Activated naive CD4-positive, alpha-beta T cell treated with Interleukin-2 at 50 U/mL for 16 hours (primary cell): ENCODE data around the gene ERBB4.
"Not testable (repeated sequence)": the region's sequence is repeated elsewhere in the genome, so short reads cannot be mapped to it uniquely, and the experiment has no call there.

Experiments
- DNase-seq: peaks from one replicate; pipeline ENCODE4 v3.0.0-alpha.2; 2020

Gene ERBB4

DNA sequence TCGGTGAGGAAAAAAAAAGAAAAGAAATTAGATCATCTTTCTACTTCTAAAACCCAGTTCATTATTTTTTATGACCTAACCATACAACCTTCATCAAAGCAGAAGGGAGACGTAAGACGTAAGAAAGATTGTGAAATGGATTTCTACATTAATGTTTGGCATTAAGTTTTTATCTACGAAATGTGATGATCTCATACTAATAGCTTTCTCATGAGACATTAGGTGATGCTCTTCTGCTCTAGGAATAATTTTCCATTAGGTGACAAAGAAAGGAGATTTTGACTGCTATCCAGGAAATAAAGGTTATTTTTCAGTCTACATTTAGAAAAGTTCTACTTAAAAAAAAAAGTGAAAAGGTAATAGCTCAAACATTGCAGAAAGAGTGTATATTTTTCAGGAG, 748.6 kb downstream of the ERBB4 start:
- no peak for DNase-seq

DNA sequence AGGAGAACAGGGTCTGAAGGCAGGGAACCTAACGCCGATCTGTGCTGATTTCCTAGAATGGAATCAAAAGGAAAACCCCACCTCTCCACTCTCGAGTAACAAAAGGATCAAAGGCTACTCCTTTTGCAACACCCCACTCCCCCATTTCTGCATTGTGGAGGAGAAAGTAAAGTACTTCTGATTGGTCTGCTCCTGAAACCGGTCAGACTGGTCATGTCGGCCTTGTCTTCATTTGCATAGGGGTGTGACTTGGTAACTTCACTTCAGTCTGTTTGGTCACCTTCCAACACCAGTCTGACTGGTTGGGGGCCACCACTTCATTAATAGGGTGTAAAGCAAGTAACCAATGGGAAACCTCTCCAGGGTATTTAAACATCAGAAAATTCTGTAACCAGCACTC, 771.9 kb downstream of the ERBB4 start:
- DNase-seq: no peak

DNA sequence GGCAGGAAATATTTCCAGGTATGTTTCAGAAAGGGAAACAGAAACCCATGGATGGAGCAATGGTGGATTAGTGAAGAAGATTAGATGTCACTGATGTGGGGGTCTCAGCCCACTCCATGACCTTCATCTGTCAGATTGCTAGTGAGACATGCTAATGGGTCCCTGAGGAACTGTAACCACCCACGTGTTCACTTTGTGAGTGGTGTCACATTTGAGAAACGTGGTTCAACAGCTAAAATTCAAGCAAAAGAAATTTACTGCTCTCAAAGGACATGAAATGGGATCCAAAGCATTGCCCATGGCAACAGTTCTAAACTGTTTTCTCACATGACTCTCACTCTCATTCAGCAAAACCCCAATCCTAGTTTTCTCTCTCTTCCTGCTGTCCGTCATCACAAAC, 776.1 kb downstream of the ERBB4 start:
- DNase-seq: no peak

DNA sequence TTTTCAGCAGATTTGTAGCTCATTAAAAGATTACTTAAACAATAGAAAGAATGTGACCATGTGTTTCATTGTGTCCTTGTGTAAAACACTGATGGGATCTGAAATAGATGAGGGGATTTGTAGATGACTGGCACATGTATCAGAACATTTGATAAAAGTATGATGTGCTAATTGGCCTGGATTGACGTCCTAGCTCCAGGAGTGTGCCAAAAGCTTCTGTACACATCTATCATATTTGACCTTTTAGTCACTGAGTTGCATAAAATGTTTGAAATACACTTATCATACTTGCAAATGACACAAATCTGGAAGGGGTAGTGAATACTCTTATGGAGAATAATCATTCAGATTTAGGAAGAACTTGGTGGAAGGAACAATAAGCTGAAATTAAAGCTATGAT, 778.5 kb downstream of the ERBB4 start:
- DNase-seq: no peak

DNA sequence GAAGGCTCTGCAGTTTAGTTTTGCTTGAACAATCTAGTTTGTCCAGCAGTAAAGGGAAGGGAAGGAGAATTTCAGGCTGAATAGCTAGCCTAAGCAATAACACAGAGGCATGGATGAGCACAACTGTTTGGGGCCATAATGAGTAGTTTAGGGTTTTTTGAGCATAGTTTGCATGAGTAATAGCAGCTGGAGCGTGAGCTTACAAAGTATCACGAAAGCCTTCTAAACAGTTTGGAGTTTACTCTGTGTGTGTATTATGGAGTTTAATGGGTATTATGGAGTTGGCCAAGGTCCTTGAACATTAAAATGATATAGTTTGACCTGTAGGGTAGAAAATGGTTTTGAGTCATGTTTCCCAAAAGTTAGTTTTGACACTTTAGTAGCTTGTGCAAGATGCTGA, 782.3 kb downstream of the ERBB4 start:
- DNase-seq: no peak

DNA sequence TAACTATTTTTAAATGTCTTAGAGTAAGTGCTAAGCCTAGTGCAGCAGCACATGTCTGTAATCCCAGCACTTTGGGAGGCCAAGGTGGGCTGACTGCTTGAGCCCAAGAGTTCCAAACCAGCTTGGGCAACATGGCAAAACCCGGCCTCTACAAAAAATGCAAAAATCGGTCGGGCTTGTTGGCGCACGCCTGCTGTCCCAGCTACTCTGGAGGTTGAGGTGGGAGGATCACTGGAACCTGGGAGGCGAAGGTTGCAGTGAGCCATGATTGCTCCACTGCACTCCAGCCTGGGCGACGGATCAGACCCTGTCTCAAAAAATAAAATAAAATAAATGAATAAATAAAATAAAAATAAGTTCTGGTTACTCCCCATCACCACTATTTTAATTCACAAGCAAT, 783.4 kb downstream of the ERBB4 start:
- DNase-seq: no peak

DNA sequence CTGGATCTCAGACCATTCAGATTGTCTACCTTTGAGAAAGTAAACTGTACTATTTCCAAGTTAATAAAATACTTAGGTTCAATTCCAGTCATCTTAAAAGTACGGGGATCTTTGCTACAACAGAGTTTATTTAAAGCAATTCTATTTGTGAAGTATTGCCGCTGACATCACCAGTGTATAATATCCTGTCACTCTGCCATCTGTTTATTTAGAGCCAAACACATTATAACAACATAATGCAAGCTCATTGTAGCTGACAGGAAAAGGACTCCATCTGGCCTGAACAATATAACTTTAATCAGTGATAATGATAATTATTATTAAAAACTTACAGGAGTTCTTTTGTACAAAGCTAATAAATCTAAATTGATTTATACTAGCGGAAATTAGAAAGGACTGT, 786.8 kb downstream of the ERBB4 start:
- no peak for DNase-seq

DNA sequence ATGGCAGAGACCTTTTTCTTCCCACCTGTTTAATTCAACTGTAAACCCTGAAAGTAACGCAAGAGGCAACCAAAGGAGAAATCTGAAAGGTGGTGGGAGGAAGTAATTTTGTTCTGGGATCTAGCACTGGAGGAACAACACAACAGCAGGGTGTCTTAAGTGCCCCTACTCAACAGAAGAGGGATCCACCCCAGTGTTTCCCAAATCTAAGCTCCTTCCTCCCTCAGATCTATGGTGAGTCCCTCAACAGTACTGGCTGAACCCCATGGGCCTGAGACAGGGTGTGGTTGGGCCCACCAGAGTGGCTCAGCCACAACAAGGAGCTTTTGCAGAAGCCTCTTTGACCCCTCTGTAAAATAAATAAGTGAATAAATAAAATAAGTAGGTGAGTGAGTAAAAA, 790.3 kb downstream of the ERBB4 start:
- no peak for DNase-seq

DNA sequence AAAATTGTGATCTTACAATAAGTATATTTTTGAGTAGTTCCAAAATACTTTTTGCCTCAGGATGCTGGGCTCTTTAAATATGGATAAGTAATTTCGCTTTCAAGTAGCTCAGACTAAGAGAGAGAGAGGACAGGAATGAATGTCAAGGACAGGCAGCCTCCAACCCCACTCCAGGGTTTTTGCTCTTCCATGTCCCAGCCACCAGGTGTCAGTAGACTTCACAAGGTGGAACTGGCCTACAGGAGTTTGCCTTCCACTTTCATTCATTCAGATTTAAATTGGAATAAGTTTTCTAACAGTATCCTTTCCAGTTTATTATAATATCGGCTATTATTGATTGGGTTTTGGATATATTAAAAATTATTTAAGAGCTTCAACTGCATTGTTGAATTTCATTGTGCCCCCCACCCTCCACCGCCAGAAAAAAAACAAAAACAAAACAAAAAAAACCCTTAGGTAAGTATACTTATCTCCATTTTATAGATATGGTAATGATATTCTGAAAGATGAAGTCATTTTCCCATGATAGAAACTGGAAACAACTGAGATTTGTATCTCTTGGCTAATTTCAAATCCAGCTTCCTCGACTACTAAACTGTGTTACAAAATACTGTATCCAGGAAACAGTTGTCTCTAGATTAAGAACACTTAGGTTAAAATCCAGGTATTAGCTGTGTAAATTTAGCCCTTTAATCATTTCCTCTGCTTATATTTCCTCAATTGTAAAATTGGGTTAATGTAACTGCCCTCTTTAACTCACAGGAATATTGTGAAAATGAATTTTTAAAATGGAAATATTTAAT, 793.1 kb downstream of the ERBB4 start:
- no peak for DNase-seq

DNA sequence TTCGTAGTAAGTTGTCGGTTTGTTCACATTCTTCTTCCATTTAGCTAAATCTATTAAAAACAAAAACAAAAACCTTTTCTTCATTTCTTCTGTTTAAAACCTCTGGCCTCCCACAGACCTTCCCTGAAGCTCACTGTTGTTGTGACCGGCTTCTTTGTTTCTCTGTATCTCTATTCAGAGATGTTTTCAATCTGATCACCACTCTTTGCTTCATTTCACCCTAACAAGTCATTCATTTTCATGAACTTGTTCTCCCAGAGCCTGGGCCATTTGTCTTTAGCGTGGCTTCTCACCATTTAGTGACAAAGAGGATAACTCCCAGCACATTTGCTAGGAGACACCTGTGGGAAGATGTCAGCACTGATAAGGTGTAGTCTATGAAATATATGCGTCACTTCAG, 794.2 kb downstream of the ERBB4 start:
- DNase-seq: no peak

DNA sequence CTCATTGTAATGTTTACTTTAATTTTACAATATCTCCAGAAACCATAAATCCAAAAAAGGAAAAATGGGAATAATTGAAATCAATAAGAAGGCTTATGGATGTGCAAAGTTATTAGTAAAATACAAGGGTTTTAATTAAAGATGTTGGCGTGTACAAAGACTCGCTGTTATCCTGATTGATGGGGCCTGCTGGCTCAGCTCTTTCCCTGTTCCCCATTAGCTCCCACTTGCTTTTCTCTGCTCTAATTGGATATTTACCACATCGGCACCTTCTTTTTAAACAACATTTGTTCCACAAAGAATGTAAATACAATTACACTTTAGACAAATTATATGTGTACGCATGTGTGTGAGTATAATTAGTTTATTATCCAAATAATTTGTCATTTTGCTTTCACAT, 796.6 kb downstream of the ERBB4 start:
- DNase-seq: no peak

DNA sequence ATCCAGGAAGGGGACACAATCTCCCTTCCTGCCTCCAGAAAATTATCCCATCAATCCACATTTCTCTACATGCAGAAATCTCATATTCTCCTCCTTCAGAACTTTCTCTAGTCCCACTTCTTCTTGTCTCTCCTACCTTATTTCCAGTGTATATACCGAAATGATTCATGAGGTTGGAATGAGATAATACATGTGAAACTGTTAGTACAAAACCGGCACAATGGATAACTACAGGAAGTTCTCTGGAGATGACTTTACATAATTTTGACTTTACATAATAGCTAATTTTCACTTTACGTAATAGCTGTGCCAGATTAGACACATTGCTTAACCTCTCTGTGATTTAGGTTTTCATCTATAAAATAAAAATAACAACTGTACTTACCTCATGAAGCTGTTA, 801.3 kb downstream of the ERBB4 start:
- no peak for DNase-seq

DNA sequence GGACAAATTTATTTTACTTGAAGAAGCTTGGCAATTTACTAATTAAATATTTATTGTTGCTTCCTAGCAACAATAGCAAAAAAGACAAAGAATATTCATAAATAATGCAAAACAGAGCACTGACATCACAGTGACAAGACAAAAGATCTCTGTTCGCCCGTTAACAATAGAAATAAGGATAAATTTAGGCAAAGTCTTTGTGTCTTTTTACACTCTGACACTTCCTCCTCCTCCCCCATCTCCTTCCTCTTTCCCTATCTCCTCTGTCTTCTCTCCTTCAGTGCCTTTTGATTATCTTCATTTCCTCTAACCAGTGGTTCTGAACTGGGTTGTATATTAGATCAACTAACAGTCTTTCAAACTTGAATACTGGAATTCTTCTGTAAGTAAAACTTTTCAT, 808.4 kb downstream of the ERBB4 start:
- no peak for DNase-seq

DNA sequence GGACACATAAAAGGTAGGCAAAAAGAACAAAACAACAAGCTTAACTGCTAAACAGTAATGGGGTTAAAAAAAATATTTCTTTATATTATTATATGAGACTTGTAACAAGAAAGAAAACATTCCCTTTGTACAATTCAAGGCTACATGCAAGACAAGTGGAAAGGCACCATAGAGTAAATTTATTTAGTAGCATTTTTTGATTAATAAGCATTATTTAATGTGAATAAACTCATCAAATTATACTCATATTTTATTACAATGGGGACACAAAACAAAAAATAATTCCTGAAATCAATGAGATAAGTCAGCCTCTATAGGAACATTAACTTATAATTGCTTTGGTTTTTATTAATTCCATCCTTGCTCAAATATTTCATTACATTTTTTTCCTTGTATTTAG, 809.2 kb downstream of the ERBB4 start:
- DNase-seq: no peak

DNA sequence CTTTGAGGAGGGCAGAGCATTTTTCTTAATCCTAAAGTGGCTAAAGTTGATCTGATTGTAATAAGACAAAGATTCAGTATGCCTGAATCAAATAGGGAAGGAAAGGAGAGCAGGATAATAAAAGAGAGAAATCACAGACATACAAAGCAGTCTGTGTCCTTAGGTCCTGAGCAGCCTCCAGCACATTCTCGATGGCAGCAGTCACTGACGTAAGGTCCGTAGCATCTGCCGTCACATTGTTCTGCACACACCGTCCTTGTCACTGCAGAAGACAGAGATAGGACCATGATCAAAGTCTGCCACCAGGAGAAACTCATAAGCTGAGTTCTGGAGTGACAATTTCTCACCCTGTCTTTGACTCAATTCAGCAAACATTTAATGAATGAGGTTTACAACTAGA, 813.7 kb downstream of the ERBB4 start:
- no peak for DNase-seq

DNA sequence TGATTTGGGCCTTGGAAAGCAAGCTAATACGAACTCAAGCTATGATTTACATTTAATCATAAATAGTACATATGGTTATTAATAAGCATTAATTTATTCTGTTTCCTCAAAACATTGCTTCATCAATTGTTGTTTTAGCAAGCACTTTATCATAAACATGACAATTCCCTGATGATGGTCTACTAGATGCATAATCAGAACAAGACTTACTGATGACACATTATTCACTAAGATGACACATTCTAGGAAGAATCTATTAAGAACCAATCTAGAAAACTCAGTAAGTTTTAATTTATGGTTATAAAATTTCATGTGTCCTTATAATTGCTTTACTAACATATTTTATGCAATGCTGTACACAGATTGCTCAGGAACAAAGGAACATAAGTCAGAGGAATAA, 815.2 kb downstream of the ERBB4 start:
- DNase-seq: no peak

DNA sequence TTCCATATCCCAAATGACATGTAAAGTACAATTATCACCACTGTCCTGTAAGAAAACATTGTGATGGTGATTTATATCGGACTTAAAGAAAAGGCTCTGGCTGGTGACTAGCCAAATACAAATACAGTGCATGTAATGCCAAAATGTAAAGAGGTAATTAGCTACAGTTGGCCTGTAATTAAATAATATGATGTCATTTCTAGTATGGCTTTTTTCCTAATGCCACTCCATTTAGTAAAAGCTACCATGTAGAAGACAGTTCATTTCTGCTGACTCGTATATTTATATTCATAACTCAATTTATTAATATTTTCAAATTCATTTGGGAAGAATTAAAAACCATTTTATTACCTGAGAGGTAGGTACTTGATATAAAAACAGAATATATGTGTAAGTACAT, 815.7 kb downstream of the ERBB4 start:
- no peak for DNase-seq

DNA sequence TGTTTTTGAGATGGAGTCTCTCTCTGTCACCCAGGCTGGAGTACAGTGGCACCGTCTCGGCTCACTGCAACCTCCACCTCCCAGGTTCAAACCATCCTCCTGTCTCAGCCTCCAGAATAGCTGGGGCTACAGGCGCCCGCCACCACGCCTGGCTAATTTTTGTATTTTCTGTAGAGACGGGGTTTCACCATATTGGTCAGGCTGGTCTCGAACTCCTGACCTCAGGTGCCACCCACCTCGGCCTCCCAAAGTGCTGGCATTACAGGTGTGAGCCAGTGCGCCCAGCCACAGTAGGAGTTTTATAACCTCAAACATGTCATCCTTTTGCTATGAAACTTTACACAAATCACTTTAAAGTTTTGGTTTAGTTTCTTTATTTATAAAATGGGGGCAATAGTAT, 816.7 kb downstream of the ERBB4 start:
- not testable (repeated sequence) for DNase-seq

DNA sequence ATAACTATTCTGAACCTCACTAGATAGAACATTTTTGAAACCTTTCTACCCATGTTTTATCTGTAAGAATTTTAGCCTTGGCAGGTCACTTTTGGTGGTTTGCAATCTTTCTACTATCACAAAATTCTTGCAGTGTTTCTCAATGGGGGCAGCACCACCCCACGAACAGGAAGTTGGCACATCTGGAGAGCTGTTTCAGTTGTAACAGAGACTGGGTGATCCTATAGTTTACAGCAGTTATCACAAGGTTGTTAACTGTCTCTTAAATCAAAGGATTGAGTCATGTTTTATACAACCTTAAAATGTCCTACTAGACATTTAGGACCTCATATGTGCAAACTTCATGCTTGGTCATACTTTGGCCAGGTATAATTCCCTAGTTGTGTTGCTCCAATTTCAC, 829.2 kb downstream of the ERBB4 start:
- DNase-seq: no peak

DNA sequence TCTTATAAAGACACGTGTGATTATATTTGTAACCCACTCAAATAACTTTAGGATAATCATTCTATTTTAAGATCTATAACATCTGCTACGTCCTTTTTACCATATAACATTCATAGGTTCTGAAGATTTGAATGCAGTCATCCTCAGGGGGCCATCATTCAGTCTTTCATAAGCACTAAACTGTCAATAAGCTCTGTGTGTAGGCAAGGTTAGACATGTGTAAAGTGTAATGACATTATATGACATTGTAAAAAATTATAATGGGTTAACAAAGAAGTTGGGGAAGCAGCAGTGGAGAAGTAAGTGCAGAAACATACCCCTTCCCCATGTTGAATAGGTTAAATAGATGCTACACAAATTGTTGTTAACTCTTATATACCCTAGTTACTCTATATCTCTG, 845.9 kb downstream of the ERBB4 start:
- DNase-seq: no peak

DNA sequence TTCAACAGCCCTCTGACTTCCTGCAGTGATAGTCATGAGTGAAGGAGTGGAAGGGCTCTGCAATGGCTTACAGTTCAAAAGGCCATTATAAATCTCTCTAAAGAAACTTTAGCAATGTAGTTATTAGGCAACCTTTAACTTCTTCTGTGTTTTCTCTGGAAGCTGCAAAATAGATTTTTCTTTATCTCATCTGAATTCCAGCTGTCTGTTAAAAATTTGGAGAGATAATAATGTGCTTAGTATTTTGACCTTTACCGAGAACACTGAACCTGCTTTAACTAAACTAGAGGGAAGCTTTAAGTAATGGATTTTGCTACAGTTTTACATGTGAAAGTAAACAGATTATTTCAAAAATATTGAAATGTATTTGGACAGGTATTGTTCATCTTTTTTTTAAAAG, 847.9 kb downstream of the ERBB4 start:
- DNase-seq: no peak

DNA sequence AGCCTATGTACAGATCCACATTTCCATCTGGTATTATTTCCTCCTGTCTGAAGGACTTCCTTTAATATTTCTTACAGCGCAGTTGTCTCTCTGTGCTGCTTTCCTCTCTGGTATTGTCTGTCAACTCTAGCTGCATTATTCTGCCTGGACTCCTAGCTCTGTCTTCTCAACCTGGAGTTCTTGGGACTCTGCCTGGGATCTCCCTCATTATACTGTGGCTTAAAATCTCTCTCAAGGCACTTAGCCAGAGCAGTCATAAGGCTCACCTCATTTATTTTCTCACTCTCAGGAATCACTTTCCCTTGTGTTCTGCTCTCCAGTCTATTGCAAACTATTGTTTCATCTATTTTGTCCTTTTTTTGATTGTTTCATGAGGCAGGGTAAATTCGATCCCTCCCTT, 850.4 kb downstream of the ERBB4 start:
- no peak for DNase-seq

DNA sequence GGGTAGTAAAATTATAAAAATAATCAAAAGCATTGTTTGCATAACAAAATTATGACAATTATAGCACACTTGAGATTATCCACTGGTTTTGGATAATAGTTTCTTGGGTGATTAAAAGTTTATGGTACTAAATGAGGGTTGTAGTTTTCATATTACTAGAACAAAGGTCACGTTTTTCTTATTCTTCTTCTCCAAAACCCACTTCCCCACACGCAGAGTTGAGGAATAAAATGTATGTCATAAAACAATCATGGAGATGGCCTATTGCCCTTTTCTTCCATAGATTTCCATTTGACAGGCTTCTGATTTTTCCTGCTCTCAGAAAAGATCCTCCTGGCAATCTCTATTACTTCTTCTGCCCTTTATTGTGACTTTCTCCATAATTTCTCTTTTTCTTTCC, 863.9 kb downstream of the ERBB4 start:
- DNase-seq: no peak

DNA sequence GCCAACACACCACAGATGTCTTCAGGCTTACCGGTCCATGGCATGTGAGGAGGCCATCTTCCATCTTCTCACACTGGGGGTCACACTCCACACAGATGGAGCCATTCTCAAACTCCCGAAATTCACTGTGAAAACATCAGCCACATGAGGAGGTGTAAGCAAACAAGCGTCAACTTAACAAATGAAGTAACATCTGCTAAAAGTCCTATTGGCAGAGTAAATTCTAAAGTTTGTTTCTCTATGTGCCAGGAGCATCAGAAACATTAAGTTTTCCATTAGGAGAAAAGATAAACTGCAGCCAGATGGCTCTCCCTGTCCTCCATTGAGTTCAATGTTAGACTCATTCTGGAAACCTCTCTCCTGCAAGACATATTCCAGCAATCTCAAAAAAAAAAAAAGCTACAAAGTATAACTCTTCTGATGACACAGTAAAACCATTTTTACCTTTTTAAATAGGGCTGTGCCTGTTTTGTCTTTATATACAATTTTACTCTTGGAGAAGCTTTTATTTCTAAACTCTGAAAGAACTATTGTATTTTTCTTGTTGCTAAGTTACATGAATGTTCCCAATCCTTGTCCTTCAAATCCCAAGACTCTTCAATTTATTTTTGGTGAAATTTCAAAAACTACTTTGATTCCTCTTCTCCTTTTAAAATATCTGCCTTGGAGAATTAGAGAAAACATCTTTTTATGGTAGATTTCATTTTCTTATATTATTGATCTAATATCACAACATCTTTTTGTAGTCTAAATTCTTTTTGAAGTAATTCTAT, 865.3 kb downstream of the ERBB4 start:
- DNase-seq: no peak

DNA sequence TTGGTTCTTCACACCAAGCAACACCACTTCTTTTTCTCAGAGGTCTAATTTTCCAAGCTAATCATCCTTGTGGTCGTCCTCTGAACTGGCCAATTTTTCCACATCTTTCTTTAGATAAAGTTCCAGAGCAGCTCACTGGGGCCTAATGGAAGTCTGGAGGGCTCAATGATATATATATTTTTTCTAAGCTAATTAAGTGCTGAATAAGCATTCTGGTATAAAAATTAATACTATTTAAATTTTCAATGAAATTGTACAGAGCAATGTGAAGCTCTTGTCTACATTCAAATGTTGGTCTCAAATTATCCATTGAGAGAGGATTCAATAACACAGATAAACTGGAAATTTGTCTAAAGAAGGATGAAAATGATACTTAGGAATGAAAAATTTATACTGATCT, 866.6 kb downstream of the ERBB4 start:
- no peak for DNase-seq
